HEK293T (cell line): ENCODE measurements around the gene GJA4.

Experiments
- ELF4 ChIP-seq: fragments of 450-650 bp; IDR thresholded peaks from 2 replicates; pipeline ENCODE4 v1.6.1; 2017; ENCODE audit warnings: antibody characterized with exemption
- FOXK2 ChIP-seq: fragments of 450-650 bp; IDR thresholded peaks from 2 replicates; pipeline ENCODE4 v1.6.1; 2016; ENCODE audit warnings: mild to moderate bottlenecking
- FOXM1 ChIP-seq: fragments of 450-650 bp; IDR thresholded peaks from 2 replicates; pipeline ENCODE4 v1.6.1; 2017; ENCODE audit warnings: mild to moderate bottlenecking, borderline replicate concordance
- SUZ12 ChIP-seq: fragments of 450-650 bp; IDR thresholded peaks from 2 replicates; pipeline ENCODE4 v1.6.1; 2016; ENCODE audit warnings: mild to moderate bottlenecking
- TARDBP ChIP-seq: fragments of 450-650 bp; IDR thresholded peaks from 2 replicates; pipeline ENCODE4 v1.6.1; 2016
- ZNF384 ChIP-seq: fragments of 450-650 bp; IDR thresholded peaks from 2 replicates; pipeline ENCODE4 v1.6.1; 2016

GRCh38 chr1:34780528-34780927, 12.3 kb upstream of the GJA4 start:
- TF ChIP-seq FOXM1, result no peak
- no peak for TF ChIP-seq ELF4
- no peak for TF ChIP-seq TARDBP
- TF ChIP-seq SUZ12, result no peak
- no peak for TF ChIP-seq ZNF384
- no peak for TF ChIP-seq FOXK2
